ENCODE data around the gene PSME3IP1. TPM values are rescaled to one million over a fixed set of nuclear protein-coding genes. Genes with fewer than 3 reads are reported as not detected.
"Not testable (repeated sequence)": the region's sequence is repeated elsewhere in the genome, so short reads cannot be mapped to it uniquely, and the experiment has no call there.

PSME3IP1 gene
- total RNA-seq, 1 experiment from 2014 or later = 103 TPM

DNA sequence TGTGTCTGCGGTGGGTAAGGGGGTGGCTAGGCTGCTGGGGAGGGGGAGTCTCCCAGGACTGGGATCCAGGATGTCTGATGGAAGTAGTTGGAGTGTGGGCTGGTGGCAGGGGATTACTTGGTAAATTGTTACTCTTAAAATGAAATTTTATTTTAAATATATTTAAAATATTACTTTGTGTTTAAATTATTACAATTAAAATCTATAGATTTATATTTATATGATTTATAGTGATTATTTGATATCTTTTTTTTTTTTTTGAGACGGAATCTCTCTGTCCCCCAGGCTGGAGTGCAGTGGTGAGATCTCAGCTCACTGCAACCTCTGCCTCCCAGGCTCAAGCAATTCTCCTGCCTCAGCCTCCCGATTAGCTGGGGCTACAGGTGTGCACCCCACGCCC lies 74.9 kb downstream of the PSME3IP1 start:
- Mint-ChIP-seq H3K4me3 (peak overlapping the region in 1 of 2 experiments; percentile 48; a peak in 1 of 5 replicates), H3K36me3 (ENCODE audit: insufficient read depth in 1 of 3, low read depth in 3 of 3) (no peaks in the 10 kb centered on the region), H3K9me3 (no peaks in the 10 kb centered on the region), H3K27me3 (ENCODE audit: low read depth) (peaks cover 1% of the 10 kb centered on the region; the same call in 1 of the 2 replicates), H3K27ac (peak overlapping the region in 1 of 3 experiments; percentile 82; a peak in 1 of 7 replicates), H3K4me1 (peaks cover 12 to 28% of the 10 kb centered on the region in 2 experiments)
- no peaks in the 10 kb centered on the region for H3K79me2 ChIP-seq (ENCODE audit: insufficient read depth, low read length)
- H2BK5ac ChIP-seq (ENCODE audit: insufficient read length, low read length) = no peak overlapping the region
- no peak overlapping the region for H3K4ac ChIP-seq (ENCODE audit: low read depth, low read length)
- no peak overlapping the region for H2AFZ ChIP-seq (ENCODE audit: low read length)
- H3K79me1 ChIP-seq (ENCODE audit: insufficient read depth, low read depth, low read length, poor library complexity, severe bottlenecking) = no peaks in the 10 kb centered on the region
- H3K56ac ChIP-seq (ENCODE audit: insufficient read length, low read depth, low read length) = no peak overlapping the region
- no peak overlapping the region for H2BK12ac ChIP-seq (ENCODE audit: insufficient read length, low read depth, low read length)
- H2BK15ac ChIP-seq (ENCODE audit: low read depth, low read length) = no peak overlapping the region
- no peak overlapping the region for H3K27ac ChIP-seq (ENCODE audit: insufficient read length, low read depth, low read length)
- no peaks in the 10 kb centered on the region for H4K20me1 ChIP-seq (ENCODE audit: control insufficient read depth, insufficient read depth, insufficient read length)
- no peaks in the 10 kb centered on the region for H3K23me2 ChIP-seq (ENCODE audit: insufficient read length, low read depth, low read length, poor library complexity, severe bottlenecking)
- H4K5ac ChIP-seq (ENCODE audit: insufficient read length, low read depth, low read length) = no peak overlapping the region
- H2AK5ac ChIP-seq (ENCODE audit: insufficient read length, low read length) = no peak overlapping the region
- no peak overlapping the region for H2BK20ac ChIP-seq (ENCODE audit: low read depth, low read length, poor library complexity, severe bottlenecking)
- H3K4me2 ChIP-seq (ENCODE audit: insufficient read depth, insufficient read length, low read length) = no peak overlapping the region
- TF ChIP-seq CTCF (conservative IDR thresholded peaks at IDR 0.05) = no peak
- no peak overlapping the region for H4K91ac ChIP-seq (ENCODE audit: insufficient read length, low read depth, low read length)
- no peak overlapping the region for H4K8ac ChIP-seq (replicated peaks; ENCODE audit: insufficient read length, low read depth, low read length)
- H3K18ac ChIP-seq (ENCODE audit: insufficient read length, low read depth, low read length) = no peak overlapping the region
- no peaks in the 10 kb centered on the region for H3K27me3 ChIP-seq (ENCODE audit: insufficient read depth, low read length)
- no peak for DNase-seq
- no peak overlapping the region for H2BK120ac ChIP-seq (ENCODE audit: low read depth, low read length, poor library complexity, severe bottlenecking)
- H3K14ac ChIP-seq (ENCODE audit: insufficient read depth, low read length) = no peak overlapping the region
- peaks cover 4% of the 10 kb centered on the region for H3K4me1 ChIP-seq (ENCODE audit: insufficient read depth, low read length)
- no CpG with 5 or more reads among the region's 4 CpGs for WGBS (ENCODE audit: extremely low coverage, insufficient read length, low lambda C conversion rate)
- H3K9me3 ChIP-seq (ENCODE audit: control insufficient read depth, low read depth, low read length) = no peaks in the 10 kb centered on the region
- H3K9ac ChIP-seq (ENCODE audit: extremely low read depth, insufficient read length, low read length) = no peak overlapping the region
- H3T11ph ChIP-seq (ENCODE audit: low read length) = no peak overlapping the region
- H3K23ac ChIP-seq (ENCODE audit: insufficient read length, low read depth, low read length) = no peak overlapping the region

- not testable (repeated sequence) for H3K27me3 ChIP-seq (ENCODE audit: insufficient read depth, low read length); H3K27ac Mint-ChIP-seq; H3K27ac ChIP-seq (ENCODE audit: insufficient read length, low read depth, low read length); H4K91ac ChIP-seq (ENCODE audit: insufficient read length, low read depth, low read length); H2BK15ac ChIP-seq (ENCODE audit: low read depth, low read length); H2BK5ac ChIP-seq (ENCODE audit: insufficient read length, low read length); H4K20me1 ChIP-seq (ENCODE audit: control insufficient read depth, insufficient read depth, insufficient read length); H2AFZ ChIP-seq (ENCODE audit: low read length); H4K8ac ChIP-seq (replicated peaks; ENCODE audit: insufficient read length, low read depth, low read length); H2BK12ac ChIP-seq (ENCODE audit: insufficient read length, low read depth, low read length); H3K9me3 Mint-ChIP-seq; H3T11ph ChIP-seq (ENCODE audit: low read length); H3K18ac ChIP-seq (ENCODE audit: insufficient read length, low read depth, low read length); H3K4me2 ChIP-seq (ENCODE audit: insufficient read depth, insufficient read length, low read length); H3K9me3 ChIP-seq (ENCODE audit: control insufficient read depth, low read depth, low read length); H3K56ac ChIP-seq (ENCODE audit: insufficient read length, low read depth, low read length); H3K4me1 ChIP-seq (ENCODE audit: insufficient read depth, low read length); H2BK120ac ChIP-seq (ENCODE audit: low read depth, low read length, poor library complexity, severe bottlenecking); H3K79me1 ChIP-seq (ENCODE audit: insufficient read depth, low read depth, low read length, poor library complexity, severe bottlenecking); H2BK20ac ChIP-seq (ENCODE audit: low read depth, low read length, poor library complexity, severe bottlenecking); H3K4me3 Mint-ChIP-seq; DNase-seq; H3K23ac ChIP-seq (ENCODE audit: insufficient read length, low read depth, low read length); H4K5ac ChIP-seq (ENCODE audit: insufficient read length, low read depth, low read length); H3K79me2 ChIP-seq (ENCODE audit: insufficient read depth, low read length); H3K27me3 Mint-ChIP-seq (ENCODE audit: low read depth); H3K23me2 ChIP-seq (ENCODE audit: insufficient read length, low read depth, low read length, poor library complexity, severe bottlenecking); H3K36me3 Mint-ChIP-seq (ENCODE audit: insufficient read depth in 1 of 3, low read depth in 3 of 3); H3K9ac ChIP-seq (ENCODE audit: extremely low read depth, insufficient read length, low read length); H2AK5ac ChIP-seq (ENCODE audit: insufficient read length, low read length); H3K14ac ChIP-seq (ENCODE audit: insufficient read depth, low read length); H3K4ac ChIP-seq (ENCODE audit: low read depth, low read length)
- WGBS (ENCODE audit: extremely low coverage, insufficient read length, low lambda C conversion rate) = no CpG with 5 or more reads among the region's 10 CpGs
- peaks cover 14 to 24% of the 10 kb centered on the region in 2 experiments for H3K4me1 Mint-ChIP-seq
These were observed 76.4 kb downstream of the PSME3IP1 start for GRCh38 chr16:57109259-57110105.

Measured in H9 (cell line).